GM23248 (cell line): ENCODE measurements around the gene SYT3. TPM values are rescaled to one million over a fixed set of nuclear protein-coding genes. Genes with fewer than 3 reads are reported as not detected.

ENCODE experiments used
- DNase-seq: peaks from one replicate; pipeline ENCODE4 v3.0.0-alpha.2; 2015
- H2AFZ ChIP-seq: fragments of 200-600 bp; sonication (generic); 2 replicates; pipeline ENCODE4 v1.6.1; 2016; ENCODE audit warnings: antibody characterized with exemption
- H3F3A ChIP-seq: fragments of 200-600 bp; sonication (generic); 2 replicates; pipeline ENCODE4 v1.6.1; 2016; ENCODE audit warnings: mild to moderate bottlenecking, antibody characterized with exemption, mixed run types; ENCODE audit not compliant: insufficient read depth
- H3K27ac ChIP-seq: fragments of 200-600 bp; sonication (generic); 2 replicates; pipeline ENCODE4 v1.5.1; 2016; ENCODE audit warnings: mild to moderate bottlenecking
- H3K27me3 ChIP-seq: fragments of 200-600 bp; sonication (generic); replicated peaks from 2 replicates; pipeline ENCODE4 v1.6.1; 2016; ENCODE audit warnings: mild to moderate bottlenecking; ENCODE audit not compliant: insufficient read depth
- H3K36me3 ChIP-seq: fragments of 200-600 bp; sonication (generic); 2 replicates; pipeline ENCODE4 v1.6.1; 2016; ENCODE audit warnings: low read depth, mild to moderate bottlenecking
- H3K4me1 ChIP-seq: fragments of 200-600 bp; sonication (generic); 2 replicates; pipeline ENCODE4 v1.6.1; 2016; ENCODE audit warnings: mild to moderate bottlenecking; ENCODE audit not compliant: insufficient read depth
- H3K4me2 ChIP-seq: fragments of 200-600 bp; sonication (generic); one replicate; pipeline ENCODE4 v1.6.1; 2016; ENCODE audit warnings: mild to moderate bottlenecking; ENCODE audit not compliant: unreplicated experiment
- H3K4me3 ChIP-seq: fragments of 200-600 bp; sonication (generic); 2 replicates; pipeline ENCODE4 v1.5.1; 2016; ENCODE audit warnings: mild to moderate bottlenecking
- H3K79me2 ChIP-seq: fragments of 200-600 bp; sonication (generic); 2 replicates; pipeline ENCODE4 v1.6.1; 2016; ENCODE audit warnings: mild to moderate bottlenecking; ENCODE audit not compliant: insufficient read depth
- H3K9ac ChIP-seq: fragments of 200-600 bp; sonication (generic); 2 replicates; pipeline ENCODE4 v1.6.1; 2016; ENCODE audit warnings: mild to moderate bottlenecking
- H3K9me2 ChIP-seq: fragments of 200-600 bp; sonication (generic); 2 replicates; pipeline ENCODE4 v1.6.1; 2016; ENCODE audit warnings: mixed run types, mild to moderate bottlenecking, moderate library complexity; ENCODE audit not compliant: insufficient read depth
- H3K9me3 ChIP-seq: fragments of 200-600 bp; sonication (generic); one replicate; pipeline ENCODE4 v1.6.1; 2017; ENCODE audit warnings: low read depth
- H4K20me1 ChIP-seq: fragments of 200-600 bp; sonication (generic); 2 replicates; pipeline ENCODE4 v1.6.0; 2016; ENCODE audit not compliant: insufficient read depth
- EZH2 ChIP-seq: fragments of 200-600 bp; sonication (generic); IDR thresholded peaks from 2 replicates; pipeline ENCODE4 v1.6.1; 2018; ENCODE audit warnings: antibody characterized with exemption, mild to moderate bottlenecking; ENCODE audit not compliant: insufficient read depth, poor library complexity, severe bottlenecking
- EZH2phosphoT487 ChIP-seq: fragments of 200-600 bp; sonication (generic); IDR thresholded peaks from 2 replicates; pipeline ENCODE4 v1.6.1; 2018; ENCODE audit warnings: antibody characterized with exemption, moderate library complexity, mild to moderate bottlenecking, low read depth; ENCODE audit not compliant: insufficient read depth
- WGBS, 2 experiments: methylation state at CpG; one replicate each; pipeline ENCODE4 v1.1.6; 2015 to 2017; ENCODE audit warnings: low lambda C conversion rate in 2 of 2, low coverage in 1 of 2; ENCODE audit errors: missing lambda C conversion rate in 2 of 2; 5-methylcytosine and 5-hydroxymethylcytosine counted together
- in situ Hi-C: fragments of 300-500 bp; cut with MboI; formaldehyde crosslinking; loops from 2 replicates; pipeline ENCODE4 v1.15.0; 2020
- polyA plus RNA-seq: library from polyadenylated mRNA; unstranded; fragments of >200 nt; fragmentation: Nextera tagmentation; extraction: Ambion mirVana; gene quantifications from 2 replicates; pipeline ENCODE4 v1.2.1, GENCODE V29; 2016
- total RNA-seq: library from RNA; depleted of rRNA; stranded (reverse); fragments of >200 nt; shearing (Covaris generic); gene quantifications from 2 replicates; pipeline ENCODE4 v1.2.3, GENCODE V29; 2014

SYT3 gene
- total and polyA plus RNA-seq, 2 experiments from 2014 or later = not detected

DNA sequence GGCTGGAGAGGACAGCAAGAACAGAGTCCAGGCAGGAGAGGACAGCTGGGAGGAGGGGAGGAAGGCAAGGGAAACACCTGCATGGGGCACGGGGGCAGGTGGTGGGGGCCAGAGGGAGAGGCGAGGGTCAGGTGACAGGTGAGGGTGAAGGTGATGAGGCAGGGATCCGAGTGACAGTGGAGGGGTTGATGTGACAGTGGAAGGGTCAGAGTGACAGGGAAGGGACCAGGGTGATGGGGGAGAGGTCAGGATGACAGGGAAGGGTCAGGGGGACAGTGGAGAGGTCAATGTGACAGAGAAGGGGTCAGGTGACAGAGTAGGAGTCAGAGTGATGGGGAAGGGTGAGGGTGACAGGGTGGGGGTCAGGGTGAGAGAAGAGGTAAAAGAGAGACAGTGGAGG lies 38.6 kb upstream of the SYT3 start:
- no peaks in the 10 kb centered on the region for H3F3A ChIP-seq
- DNase-seq = no peak
- no peaks in the 10 kb centered on the region for H3K79me2 ChIP-seq
- H3K4me1 ChIP-seq = no peaks in the 10 kb centered on the region
- H3K9ac ChIP-seq = no peak overlapping the region
- H2AFZ ChIP-seq = no peak overlapping the region
- WGBS, 2 experiments = 0 to 40% methylated on average over 1 to 3 of the region's 3 CpGs
- TF ChIP-seq EZH2 = no peak
- TF ChIP-seq EZH2phosphoT487 = no peak
- no peaks in the 10 kb centered on the region for H3K9me3 ChIP-seq
- peaks cover 14% of the 10 kb centered on the region for H3K27me3 ChIP-seq
- no peaks in the 10 kb centered on the region for H3K36me3 ChIP-seq
- H4K20me1 ChIP-seq = no peaks in the 10 kb centered on the region
- H3K9me2 ChIP-seq = no peaks in the 10 kb centered on the region
- H3K4me3 ChIP-seq = no peak overlapping the region
- H3K27ac ChIP-seq = no peak overlapping the region
- in situ Hi-C loops = no loop called here
- no peak overlapping the region for H3K4me2 ChIP-seq

DNA sequence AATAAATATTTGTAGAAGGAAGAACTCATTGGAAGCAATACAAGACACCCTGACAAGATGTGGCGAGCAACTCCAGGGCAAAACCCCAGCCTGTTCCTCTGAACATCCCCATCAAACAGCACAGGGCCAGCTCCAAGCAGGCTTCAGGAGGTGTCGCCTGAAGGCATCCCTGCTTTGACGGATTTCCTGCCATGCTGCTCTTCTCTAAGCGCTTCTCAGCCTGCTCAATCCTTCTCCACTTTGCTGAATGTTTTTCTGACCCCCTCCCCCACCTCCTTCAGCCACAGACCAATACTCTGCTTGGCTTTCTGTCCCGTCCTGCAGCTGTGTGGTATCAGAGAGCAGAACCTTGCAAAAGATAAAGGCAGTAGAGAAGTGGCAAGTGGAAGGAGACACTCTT lies 38.0 kb upstream of the SYT3 start:
- no peaks in the 10 kb centered on the region for H3F3A ChIP-seq
- no peaks in the 10 kb centered on the region for H3K9me2 ChIP-seq
- no peak overlapping the region for H3K4me2 ChIP-seq
- peaks cover 18% of the 10 kb centered on the region for H3K27me3 ChIP-seq
- in situ Hi-C loops = no loop called here
- no peak overlapping the region for H3K4me3 ChIP-seq
- no peak for DNase-seq
- no peaks in the 10 kb centered on the region for H3K36me3 ChIP-seq
- TF ChIP-seq EZH2phosphoT487 = no peak
- no peak for TF ChIP-seq EZH2
- H4K20me1 ChIP-seq = no peaks in the 10 kb centered on the region
- no peak overlapping the region for H3K9ac ChIP-seq
- WGBS, 2 experiments = 43 to 48% methylated on average over 5 of the region's 5 CpGs
- H2AFZ ChIP-seq = no peak overlapping the region
- H3K4me1 ChIP-seq = no peaks in the 10 kb centered on the region
- H3K79me2 ChIP-seq = no peaks in the 10 kb centered on the region
- H3K27ac ChIP-seq = no peak overlapping the region
- H3K9me3 ChIP-seq = no peaks in the 10 kb centered on the region

DNA sequence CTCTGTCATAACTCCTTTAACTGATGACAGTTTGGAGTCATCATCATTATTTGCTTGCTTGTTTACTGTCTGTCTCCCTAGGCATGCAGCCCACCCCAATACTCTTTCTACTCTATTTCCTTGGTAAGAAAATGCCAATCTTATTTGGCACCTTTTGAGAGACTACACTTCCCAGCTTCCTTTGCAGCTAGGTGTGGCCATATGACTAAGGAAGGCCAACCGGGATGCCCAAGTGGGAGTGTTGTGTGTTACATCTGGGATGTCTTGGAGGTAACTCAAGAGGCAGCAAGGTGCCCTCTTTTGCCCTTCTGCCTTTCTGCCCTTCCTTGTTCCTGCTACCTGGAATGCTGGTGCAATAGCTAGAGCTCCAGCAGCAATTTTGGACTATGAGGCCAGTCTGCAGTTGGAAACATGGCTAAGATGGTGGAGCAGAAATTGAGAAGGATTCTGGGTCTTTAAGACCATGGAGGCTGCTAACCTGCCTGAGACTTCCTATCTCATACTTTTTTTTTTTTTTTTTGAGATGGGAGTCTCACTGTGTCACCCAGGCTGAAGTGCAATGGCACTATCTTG lies 37.0 kb upstream of the SYT3 start:
- no peaks in the 10 kb centered on the region for H3K9me3 ChIP-seq
- TF ChIP-seq EZH2phosphoT487 (no peak), EZH2 (no peak)
- H3K27me3 ChIP-seq = peaks cover 12% of the 10 kb centered on the region; the same call in 1 of the 2 replicates
- DNase-seq = no peak
- no peaks in the 10 kb centered on the region for H3F3A ChIP-seq
- in situ Hi-C loops = no loop called here
- no peak overlapping the region for H3K9ac ChIP-seq
- no peak overlapping the region for H3K4me2 ChIP-seq
- no peak overlapping the region for H2AFZ ChIP-seq
- no peaks in the 10 kb centered on the region for H3K9me2 ChIP-seq
- no peaks in the 10 kb centered on the region for H4K20me1 ChIP-seq
- H3K4me1 ChIP-seq = no peaks in the 10 kb centered on the region
- WGBS, 2 experiments = 4 to 10% methylated on average over 1 of the region's 1 CpG
- H3K4me3 ChIP-seq = no peak overlapping the region
- H3K79me2 ChIP-seq = no peaks in the 10 kb centered on the region
- no peaks in the 10 kb centered on the region for H3K36me3 ChIP-seq
- no peak overlapping the region for H3K27ac ChIP-seq

- no peaks in the 10 kb centered on the region for H4K20me1 ChIP-seq
- H3K4me3 ChIP-seq = no peak overlapping the region
- DNase-seq = no peak
- no peaks in the 10 kb centered on the region for H3K9me3 ChIP-seq
- no peaks in the 10 kb centered on the region for H3K36me3 ChIP-seq
- no peak overlapping the region for H2AFZ ChIP-seq
- no peak overlapping the region for H3K9ac ChIP-seq
- no peaks in the 10 kb centered on the region for H3F3A ChIP-seq
- no peaks in the 10 kb centered on the region for H3K79me2 ChIP-seq
- peaks cover 14% of the 10 kb centered on the region; the same call in 1 of the 2 replicates for H3K27me3 ChIP-seq
- no peaks in the 10 kb centered on the region for H3K9me2 ChIP-seq
- in situ Hi-C loops = no loop called here
- H3K4me2 ChIP-seq = no peak overlapping the region
- no peak for TF ChIP-seq EZH2phosphoT487
- TF ChIP-seq EZH2 = no peak
- WGBS, 2 experiments = 23 to 32% methylated on average over 7 to 15 of the region's 15 CpGs
- H3K27ac ChIP-seq = no peak overlapping the region
- no peaks in the 10 kb centered on the region for H3K4me1 ChIP-seq
Measured at GRCh38 chr19:50673118-50673517, 33.4 kb upstream of the SYT3 start.

- Histone ChIP-seq H3K27me3 (peaks cover 40% of the 10 kb centered on the region), H3K9ac (no peak overlapping the region), H3K79me2 (no peaks in the 10 kb centered on the region), H3K9me2 (no peaks in the 10 kb centered on the region), H3K4me1 (no peaks in the 10 kb centered on the region), H3K9me3 (no peaks in the 10 kb centered on the region), H3K4me3 (no peak overlapping the region), H3F3A (no peaks in the 10 kb centered on the region), H3K36me3 (no peaks in the 10 kb centered on the region), H3K4me2 (no peak overlapping the region), H2AFZ (no peak overlapping the region), H3K27ac (no peak overlapping the region), H4K20me1 (no peaks in the 10 kb centered on the region)
- in situ Hi-C loops = no loop called here
- DNase-seq = no peak
- 32 to 46% methylated on average over 5 of the region's 5 CpGs for WGBS, 2 experiments
- TF ChIP-seq EZH2phosphoT487 (no peak), EZH2 (no peak)
Measured at GRCh38 chr19:50670102-50670380, 30.4 kb upstream of the SYT3 start.
